C4-2B (cell line): Measurements from ENCODE around the gene SYT15B.
A peak's percentile ranks its signal among the peaks of the same experiment; 100 is the strongest.
"Not testable (repeated sequence)": the region's sequence is repeated elsewhere in the genome, so short reads cannot be mapped to it uniquely, and the experiment has no call there.

Experiments
- H3K27ac ChIP-seq: fragments of 450-650 bp; 2 replicates; pipeline ENCODE4 v1.5.1; 2017
- TF ChIP-seq, protein P1 (sequence below): fragments of 450-650 bp; conservative IDR thresholded peaks from 2 replicates; pipeline ENCODE4 v1.5.1; 2017; ENCODE audit warnings: mild to moderate bottlenecking

Gene SYT15B

DNA sequence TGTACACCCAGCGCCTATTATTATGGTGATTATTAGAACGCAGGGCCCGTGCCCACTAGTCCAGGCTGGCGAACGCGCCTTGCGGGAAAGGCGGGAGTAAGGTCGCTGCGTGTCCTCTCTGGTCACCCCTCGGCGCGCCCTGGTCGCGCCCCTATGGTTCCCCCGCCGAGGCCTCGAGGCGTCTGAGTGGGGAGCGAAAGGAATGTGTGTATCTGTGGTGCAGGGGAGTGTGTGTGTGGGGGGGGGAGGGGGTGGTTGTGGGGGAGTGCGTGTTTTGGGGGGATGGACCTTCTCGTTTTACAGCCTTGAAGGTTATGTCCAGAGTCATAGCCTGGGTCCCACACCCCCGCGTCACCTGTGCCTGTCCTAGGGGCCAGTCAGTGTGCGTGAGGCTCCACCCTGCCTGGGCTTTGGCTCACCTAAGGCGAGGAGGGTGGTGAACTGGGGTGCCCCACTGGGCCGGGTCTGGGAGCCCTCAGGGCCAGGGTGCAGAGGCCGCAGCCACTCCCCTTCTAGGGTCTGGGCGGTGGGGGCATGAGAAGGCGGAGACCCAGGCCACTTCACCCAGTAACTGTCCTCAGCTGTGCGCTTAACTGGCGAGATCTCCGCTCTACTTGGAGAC lies at the start of gene SYT15B:
SYT15B (minus strand) TSS at position 39 of the 622 bp plus-strand sequence. CDS start 952 bp downstream, outside the sequence.
- H3K27ac ChIP-seq, result not testable (repeated sequence)

GRCh38 chr10:47779590-47779989 lies 16.2 kb upstream of the SYT15B start:
- not testable (repeated sequence) for H3K27ac ChIP-seq

- TF ChIP-seq, protein P1, sequence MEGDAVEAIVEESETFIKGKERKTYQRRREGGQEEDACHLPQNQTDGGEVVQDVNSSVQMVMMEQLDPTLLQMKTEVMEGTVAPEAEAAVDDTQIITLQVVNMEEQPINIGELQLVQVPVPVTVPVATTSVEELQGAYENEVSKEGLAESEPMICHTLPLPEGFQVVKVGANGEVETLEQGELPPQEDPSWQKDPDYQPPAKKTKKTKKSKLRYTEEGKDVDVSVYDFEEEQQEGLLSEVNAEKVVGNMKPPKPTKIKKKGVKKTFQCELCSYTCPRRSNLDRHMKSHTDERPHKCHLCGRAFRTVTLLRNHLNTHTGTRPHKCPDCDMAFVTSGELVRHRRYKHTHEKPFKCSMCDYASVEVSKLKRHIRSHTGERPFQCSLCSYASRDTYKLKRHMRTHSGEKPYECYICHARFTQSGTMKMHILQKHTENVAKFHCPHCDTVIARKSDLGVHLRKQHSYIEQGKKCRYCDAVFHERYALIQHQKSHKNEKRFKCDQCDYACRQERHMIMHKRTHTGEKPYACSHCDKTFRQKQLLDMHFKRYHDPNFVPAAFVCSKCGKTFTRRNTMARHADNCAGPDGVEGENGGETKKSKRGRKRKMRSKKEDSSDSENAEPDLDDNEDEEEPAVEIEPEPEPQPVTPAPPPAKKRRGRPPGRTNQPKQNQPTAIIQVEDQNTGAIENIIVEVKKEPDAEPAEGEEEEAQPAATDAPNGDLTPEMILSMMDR, result peak; percentile 42
- H3K27ac ChIP-seq, result not testable (repeated sequence)
Measured at GRCh38 chr10:47775361-47776231, 12.2 kb upstream of the SYT15B start.

DNA sequence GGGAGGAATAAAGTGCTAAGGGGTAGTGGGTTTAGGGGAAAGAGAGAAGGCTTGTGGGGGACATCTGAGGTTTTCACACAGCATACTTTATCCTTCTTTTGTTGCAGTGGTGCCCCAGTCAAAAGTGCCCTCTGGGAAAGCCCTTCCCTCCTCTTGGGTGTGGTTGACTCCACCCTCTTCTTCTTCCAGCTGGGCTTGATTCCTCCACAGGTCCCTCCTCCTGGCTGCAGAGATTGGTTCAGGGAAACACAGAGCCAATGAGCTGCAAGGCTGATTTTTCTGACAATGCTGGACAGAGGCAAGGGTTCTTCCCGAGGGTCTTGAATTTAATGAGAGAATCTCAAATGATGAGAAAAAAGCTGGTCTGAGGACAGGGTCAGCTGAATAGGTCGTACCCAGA lies 7.4 kb upstream of the SYT15B start:
- not testable (repeated sequence) for H3K27ac ChIP-seq

DNA sequence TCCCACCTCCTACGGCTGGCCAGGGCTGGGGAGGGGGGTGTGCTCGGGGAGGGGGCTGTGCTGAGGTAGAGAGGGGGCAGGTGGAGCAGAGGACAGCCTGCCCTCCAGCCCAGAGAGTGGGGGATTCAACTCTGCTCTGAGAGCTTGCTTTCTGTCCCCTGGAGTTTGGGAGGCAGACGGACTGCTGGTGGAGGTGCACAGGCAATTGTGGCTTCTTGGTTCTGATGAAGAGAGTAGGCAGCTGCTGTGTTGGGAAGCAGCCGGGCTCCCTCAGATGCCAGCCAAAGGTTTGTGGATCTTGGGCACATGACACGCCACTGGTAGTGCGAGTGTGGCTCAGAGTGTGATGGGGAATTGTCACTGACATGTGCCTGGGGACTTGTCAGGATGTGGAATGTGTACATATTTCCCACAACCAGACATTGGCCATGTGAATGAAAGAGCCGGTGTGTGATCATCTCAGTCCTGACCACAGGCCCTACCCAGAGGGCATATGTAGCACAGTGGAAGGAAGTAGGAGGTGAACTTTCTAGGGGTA lies 5.3 kb upstream of the SYT15B start:
- not testable (repeated sequence) for H3K27ac ChIP-seq

DNA sequence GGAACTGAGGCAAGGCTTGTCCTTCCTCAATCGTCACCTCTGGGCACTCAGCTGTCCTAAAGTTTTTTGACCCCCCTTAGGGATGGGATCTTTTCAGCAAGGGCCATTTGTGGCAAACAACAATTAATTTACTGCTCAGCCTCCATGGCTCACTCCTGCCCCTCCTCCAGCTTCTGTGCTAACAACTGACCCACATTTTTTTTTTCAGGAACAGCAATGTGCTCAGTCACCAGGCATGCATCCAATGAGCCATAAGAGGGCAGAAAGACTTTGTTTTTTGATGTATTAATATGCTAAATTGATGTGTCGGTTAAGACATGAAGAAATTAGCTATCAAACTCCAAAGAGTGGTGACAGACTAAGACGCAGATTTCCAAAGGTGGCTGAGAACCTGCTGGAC lies 4.7 kb upstream of the SYT15B start:
- H3K27ac ChIP-seq, result not testable (repeated sequence)

DNA sequence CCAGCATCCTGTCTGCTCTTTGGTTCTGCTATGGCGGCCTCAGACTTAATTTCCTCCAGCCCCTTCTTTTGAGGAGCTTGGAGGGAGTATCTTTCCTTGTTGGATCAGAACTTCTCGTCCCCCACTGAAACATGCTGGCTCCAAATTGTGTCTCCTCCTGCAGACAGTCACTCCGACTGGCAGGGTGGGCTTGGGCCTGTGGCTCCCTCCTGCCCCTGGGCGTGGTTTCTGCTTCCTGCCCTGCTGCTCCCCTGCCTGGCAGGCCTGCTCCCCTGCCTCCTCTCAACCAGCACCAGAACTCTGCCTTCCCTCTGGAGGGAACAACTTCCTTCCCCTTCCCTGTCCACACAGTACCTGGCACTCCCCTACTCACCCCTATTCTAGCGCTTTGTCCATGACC lies 3.8 kb upstream of the SYT15B start:
- H3K27ac ChIP-seq, result not testable (repeated sequence)

GRCh38 chr10:47765232-47765631 lies 1.8 kb upstream of the SYT15B start:
- not testable (repeated sequence) for H3K27ac ChIP-seq

DNA sequence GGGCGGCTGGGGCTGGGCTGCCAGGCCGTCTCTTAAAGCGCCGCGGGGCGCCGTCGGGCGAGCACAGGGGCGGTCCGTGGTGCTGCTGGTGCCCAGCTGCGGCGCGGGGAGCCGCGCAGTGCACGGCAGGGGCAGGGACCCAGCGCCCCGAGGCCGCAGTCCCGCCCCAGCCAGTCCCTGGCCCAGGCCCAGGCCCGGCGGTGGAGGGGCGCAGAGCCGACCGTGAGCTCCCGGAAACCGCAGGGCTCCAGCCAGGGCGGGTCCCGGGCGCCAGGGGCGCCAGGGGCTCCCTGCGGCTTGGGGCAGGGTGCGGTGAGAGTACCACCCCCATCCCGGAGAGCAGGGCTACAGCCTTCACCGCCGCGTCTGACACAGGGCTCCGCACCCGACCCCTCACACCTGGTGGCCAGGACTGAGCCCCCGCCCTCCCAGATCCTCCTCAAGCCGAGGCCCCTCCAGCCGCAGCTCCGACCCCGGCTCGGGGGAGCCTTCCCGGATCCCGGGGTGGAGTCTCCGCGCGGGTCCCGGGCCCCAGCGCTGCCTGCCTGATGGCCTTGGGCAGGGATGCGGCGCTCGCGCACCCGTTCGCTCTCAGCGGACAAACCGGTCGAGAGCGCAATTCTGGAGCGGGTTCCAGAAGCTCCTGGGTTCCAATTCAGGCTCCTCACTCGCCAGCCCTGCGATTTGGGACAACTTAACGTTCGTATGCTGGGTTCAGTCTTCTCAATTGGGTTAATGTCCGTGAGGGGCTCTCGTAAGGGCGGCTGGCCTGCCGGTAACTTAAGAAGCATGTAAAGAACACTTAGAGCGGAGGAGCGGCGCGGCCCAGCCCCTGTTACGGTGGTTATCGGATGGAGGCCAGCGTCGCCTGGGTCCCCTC lies 478 bp downstream of the SYT15B start:
- not testable (repeated sequence) for H3K27ac ChIP-seq

DNA sequence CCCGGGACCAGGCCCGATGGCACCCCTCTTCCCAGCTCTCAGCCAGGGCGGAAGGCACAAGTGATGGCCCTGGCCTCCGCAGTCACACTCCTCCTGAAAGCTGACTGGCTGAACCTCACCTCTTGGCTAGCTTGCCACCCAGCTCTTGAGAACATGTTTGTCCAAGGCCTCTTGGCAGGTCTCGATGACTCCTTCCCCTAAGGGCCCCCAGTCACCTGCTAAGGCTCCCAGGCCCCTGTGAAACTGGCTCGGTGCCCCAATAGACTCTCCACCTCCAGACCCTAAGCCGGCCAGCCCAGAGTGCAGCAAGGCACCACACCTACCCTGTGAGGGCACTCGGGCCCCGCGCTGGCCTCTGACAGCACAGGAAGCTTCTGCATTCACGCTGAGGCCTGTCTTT lies 4.5 kb downstream of the SYT15B start:
- H3K27ac ChIP-seq, result not testable (repeated sequence)

GRCh38 chr10:47756169-47756568 lies 7.2 kb downstream of the SYT15B start:
- H3K27ac ChIP-seq, result not testable (repeated sequence)

DNA sequence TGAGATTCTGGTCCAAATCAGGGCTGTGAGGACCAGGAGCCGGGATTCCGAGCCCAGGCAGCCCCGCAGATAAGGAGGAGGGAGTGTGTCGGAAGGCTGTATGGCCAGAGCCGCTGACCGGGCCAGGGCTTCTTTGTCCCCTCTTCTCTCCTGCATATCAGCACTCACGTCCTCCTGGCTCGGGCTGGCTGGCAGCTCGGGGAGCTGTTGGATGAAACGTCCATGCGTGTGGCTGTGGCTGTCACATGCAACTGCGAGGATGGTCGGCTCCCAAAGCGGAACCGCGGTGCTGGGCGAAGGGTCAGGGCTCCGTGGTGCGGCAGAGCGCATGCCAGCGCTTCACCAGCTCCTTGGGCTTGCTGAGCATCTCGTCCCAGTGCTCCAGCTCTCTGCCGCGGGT lies 9.5 kb downstream of the SYT15B start:
- H3K27ac ChIP-seq, result not testable (repeated sequence)

DNA sequence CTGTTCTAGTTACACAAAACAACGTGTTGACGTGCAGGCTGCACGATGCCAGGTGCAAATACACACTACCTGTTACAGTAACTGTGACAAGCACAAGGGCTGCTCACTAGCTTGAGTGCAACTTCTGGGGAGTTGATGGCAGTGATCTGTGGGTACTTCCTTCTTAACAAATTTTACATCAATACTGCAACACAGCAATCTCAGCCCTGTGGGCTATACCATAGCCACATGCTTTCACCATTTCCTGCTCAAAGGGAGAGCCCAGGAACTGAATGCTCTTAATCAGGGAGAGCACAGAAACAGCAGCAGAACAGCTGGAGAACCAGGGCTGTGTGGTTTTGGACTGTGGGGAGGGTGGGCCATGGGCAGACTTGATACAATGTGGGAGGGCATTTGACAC lies 10.2 kb downstream of the SYT15B start:
- not testable (repeated sequence) for H3K27ac ChIP-seq

- H3K27ac ChIP-seq, result not testable (repeated sequence)
Measured at GRCh38 chr10:47751821-47752220, 11.6 kb downstream of the SYT15B start.

DNA sequence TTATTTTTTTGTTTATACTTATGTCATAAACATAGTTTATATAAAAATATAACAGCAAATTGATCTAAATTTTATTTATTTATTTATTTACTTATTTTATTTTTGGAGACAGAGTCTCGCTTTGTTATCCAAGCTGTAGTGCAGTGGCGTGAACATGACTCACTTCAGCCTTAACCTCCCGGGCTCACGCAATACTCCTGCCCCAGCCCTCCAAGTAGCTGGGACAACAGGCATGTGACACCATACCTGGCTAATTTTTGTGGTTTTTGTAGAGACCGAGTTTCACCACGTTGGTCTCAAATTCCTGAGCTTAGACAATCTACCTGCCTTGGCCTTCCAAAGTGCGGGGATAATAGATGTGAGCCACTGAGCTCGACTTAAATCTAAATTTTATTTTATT lies 13.0 kb downstream of the SYT15B start:
- not testable (repeated sequence) for H3K27ac ChIP-seq

DNA sequence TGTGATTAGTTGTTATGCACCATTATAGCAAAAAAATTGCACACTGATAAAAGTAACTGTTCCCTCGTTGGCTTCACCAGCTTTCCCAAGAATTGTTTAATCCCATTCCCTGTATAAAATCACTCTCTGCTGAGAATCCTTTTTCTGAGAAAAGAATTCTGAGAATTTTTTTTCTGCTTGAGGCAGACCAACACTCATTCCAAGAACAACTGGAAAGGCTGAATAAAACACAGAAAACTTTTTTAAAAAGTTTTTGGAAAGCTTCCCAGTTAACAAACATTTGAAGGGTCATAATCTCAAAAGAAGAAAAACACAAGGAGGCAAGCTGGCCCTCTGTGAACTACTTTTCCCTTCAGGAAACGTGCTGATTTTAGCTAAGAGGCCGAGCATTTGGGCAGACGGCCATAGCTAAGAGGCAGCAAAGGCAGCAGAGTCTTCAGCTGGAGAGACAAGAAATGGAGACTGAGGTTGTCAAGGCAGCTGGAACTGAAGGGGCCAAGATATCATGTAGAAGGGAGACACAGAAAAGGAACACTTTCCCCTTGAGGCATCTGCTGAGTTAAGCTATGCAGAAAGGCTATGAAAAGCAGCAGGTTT lies 16.5 kb downstream of the SYT15B start:
- H3K27ac ChIP-seq, result not testable (repeated sequence)

DNA sequence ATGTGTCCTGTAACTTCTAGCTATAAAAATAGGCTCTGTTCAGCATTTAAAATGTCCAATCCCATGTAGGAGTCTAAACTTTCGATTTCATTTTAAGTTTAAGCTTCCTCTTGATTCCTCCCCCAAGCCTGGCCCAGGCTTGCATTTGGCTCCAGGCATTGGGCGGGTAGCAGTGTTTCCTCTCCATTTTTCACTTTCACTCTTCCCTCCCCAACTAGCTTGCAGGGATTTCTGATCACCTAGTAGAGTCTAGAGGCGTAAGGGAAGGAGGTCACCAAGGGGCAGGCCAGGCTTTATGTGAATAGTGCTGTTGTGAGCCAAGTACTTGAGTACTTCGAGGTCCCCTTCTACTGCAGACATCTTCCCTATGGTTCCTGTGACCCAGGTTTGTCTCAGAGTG lies 18.5 kb downstream of the SYT15B start:
- H3K27ac ChIP-seq, result not testable (repeated sequence)
